Measurements from ENCODE around the gene COIL.
"Not testable (repeated sequence)": the region's sequence is repeated elsewhere in the genome, so short reads cannot be mapped to it uniquely, and the experiment has no call there.

COIL gene

DNA sequence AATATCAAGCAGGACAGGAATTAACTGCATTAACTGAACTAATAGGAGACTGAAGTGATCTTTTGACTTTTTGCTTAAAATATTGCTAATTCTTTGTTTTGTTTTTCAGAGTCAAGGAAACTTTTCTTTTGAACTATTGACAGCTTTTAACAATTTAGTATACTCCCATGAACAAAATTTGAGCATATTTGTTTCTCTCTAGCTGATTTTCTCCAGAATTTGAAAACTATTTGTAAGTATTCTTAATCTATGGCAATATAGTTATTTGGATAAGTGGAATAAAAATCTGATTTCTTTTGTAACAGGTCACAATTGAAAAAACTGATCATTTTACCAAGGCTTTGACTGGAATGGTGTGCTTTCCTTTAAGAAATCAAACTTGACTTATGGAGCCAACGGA is 10.1 kb upstream of the COIL start:
- H3K4me3 ChIP-seq (ENCODE audit: low read depth, low read length), result no peak overlapping the region
- TF ChIP-seq, protein P1, sequence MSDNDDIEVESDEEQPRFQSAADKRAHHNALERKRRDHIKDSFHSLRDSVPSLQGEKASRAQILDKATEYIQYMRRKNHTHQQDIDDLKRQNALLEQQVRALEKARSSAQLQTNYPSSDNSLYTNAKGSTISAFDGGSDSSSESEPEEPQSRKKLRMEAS (IDR thresholded peaks at IDR 0.05; ENCODE audit: low read depth, low read length), result no peak
- TF ChIP-seq POLR2A (IDR thresholded peaks at IDR 0.05; ENCODE audit: extremely low read depth, insufficient read length) (no peak), MYC (IDR thresholded peaks at IDR 0.05; ENCODE audit: low read depth, low read length) (no peak)
- TF ChIP-seq, protein P2, sequence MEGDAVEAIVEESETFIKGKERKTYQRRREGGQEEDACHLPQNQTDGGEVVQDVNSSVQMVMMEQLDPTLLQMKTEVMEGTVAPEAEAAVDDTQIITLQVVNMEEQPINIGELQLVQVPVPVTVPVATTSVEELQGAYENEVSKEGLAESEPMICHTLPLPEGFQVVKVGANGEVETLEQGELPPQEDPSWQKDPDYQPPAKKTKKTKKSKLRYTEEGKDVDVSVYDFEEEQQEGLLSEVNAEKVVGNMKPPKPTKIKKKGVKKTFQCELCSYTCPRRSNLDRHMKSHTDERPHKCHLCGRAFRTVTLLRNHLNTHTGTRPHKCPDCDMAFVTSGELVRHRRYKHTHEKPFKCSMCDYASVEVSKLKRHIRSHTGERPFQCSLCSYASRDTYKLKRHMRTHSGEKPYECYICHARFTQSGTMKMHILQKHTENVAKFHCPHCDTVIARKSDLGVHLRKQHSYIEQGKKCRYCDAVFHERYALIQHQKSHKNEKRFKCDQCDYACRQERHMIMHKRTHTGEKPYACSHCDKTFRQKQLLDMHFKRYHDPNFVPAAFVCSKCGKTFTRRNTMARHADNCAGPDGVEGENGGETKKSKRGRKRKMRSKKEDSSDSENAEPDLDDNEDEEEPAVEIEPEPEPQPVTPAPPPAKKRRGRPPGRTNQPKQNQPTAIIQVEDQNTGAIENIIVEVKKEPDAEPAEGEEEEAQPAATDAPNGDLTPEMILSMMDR (IDR thresholded peaks at IDR 0.05; ENCODE audit: low read depth, low read length), result no peak
- DNase-seq (ENCODE audit: low read depth), result no peak

DNA sequence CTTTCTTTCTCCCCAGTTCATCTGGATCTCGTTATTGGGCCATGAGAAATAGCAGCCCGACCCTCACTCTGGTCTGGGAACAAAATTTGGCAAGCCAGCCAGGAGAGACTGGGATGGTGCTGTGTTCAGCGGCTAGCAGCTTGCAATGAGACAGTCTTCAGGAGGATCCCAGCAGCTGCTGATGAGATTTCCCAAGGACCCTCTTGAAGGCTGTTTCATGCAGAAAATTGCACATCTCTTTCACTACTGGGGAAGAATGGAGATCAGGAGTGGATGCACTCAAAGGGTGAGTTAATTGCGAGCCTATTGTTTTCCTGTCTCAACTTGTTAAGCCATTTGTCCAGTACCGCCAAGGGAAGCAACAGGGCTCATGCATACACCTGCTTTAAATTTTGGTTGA is 5.5 kb upstream of the COIL start:
- H3K4me3 ChIP-seq (ENCODE audit: low read depth, low read length), result no peak overlapping the region
- TF ChIP-seq, protein P1 (IDR thresholded peaks at IDR 0.05; ENCODE audit: low read depth, low read length), result no peak
- TF ChIP-seq MYC (IDR thresholded peaks at IDR 0.05; ENCODE audit: low read depth, low read length), result no peak
- TF ChIP-seq POLR2A (IDR thresholded peaks at IDR 0.05; ENCODE audit: extremely low read depth, insufficient read length), result no peak
- TF ChIP-seq, protein P2 (IDR thresholded peaks at IDR 0.05; ENCODE audit: low read depth, low read length), result no peak
- no peak for DNase-seq (ENCODE audit: low read depth)

DNA sequence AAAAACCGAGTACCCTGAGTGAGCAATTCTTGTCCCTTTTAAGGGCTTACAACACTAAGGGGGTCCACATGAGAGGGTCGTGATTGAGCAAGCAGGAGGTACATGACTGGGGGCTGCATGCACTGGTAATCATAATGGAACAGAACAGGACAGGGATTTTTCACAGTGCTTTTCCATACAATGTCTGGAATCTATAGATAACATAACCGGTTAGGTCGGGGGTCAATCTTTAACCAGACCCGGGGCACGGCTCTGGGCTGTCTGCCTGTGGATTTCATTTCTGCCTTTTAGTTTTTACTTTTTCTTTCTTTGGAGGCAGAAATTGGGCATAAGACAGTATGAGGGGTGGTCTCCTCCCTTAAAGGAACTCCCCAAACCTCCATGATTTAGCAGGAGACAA is 4.8 kb upstream of the COIL start:
- not testable (repeated sequence) for H3K4me3 ChIP-seq (ENCODE audit: low read depth, low read length); DNase-seq (ENCODE audit: low read depth)

DNA sequence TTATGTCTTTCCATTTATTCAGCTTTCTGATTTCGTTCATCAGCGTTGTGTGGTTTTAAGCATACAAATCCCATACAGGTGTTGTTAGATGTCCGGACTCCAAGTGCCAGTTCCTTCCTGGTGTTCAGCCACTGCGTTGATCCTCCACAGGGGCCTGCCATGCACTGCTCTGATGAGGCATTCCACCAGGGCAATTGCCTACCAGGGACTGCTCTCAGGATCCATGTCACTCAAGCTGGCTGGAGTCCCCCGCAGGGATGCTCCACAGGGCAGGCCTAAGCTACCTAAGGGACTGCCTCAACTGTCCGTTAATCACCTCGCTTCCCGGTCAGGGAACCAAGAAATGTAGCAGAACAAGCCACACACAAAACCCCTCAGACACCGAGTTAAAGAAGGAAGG is 4.4 kb upstream of the COIL start:
- not testable (repeated sequence) for DNase-seq (ENCODE audit: low read depth); H3K4me3 ChIP-seq (ENCODE audit: low read depth, low read length)

DNA sequence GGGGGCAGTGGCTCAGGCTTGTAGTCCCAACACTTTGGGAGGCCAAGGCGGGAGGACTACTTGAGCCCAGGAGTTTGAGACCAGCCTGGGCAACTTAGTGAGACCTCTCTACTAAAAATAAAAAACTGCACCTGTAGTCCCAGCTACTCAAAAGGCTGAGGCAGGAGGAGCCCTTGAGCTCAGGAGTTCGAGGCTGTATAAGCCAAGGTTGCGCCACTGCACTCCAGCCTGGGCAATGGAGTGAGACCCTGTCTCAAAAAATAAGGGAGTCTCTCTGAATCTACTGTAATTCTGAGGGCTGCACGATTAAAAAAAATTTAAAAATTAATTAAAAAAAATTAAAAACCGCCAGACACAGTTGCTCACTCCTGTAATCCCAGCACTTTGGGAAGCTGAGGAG is 3.9 kb downstream of the COIL start:
- TF ChIP-seq POLR2A (IDR thresholded peaks at IDR 0.05; ENCODE audit: extremely low read depth, insufficient read length), result no peak
- TF ChIP-seq, protein P1 (IDR thresholded peaks at IDR 0.05; ENCODE audit: low read depth, low read length), result no peak
- TF ChIP-seq, protein P2 (IDR thresholded peaks at IDR 0.05; ENCODE audit: low read depth, low read length), result no peak
- TF ChIP-seq MYC (IDR thresholded peaks at IDR 0.05; ENCODE audit: low read depth, low read length), result no peak
- DNase-seq (ENCODE audit: low read depth), result no peak
- no peak overlapping the region for H3K4me3 ChIP-seq (ENCODE audit: low read depth, low read length)

DNA sequence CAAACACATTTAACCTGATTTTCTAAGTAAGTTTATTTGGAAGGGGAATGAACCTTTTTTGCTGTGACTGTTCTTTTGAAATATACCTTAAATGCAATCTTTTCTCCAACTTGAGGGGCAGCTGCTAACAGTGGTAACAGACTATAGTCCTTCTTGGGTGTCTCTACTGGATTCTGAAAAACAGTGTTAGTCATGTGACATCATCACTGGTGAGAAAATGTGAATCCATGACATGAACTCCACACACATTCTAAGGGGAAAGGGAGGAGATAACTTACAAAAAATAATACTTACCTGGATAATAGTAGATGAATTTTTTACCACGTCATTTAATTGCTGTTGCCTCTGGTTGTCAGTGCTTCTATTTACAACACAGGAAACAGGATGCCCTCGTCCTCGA is 11.3 kb downstream of the COIL start:
- no peak for DNase-seq (ENCODE audit: low read depth)
- TF ChIP-seq, protein P1 (IDR thresholded peaks at IDR 0.05; ENCODE audit: low read depth, low read length), result no peak
- TF ChIP-seq, protein P2 (IDR thresholded peaks at IDR 0.05; ENCODE audit: low read depth, low read length), result no peak
- TF ChIP-seq POLR2A (IDR thresholded peaks at IDR 0.05; ENCODE audit: extremely low read depth, insufficient read length) (no peak), MYC (IDR thresholded peaks at IDR 0.05; ENCODE audit: low read depth, low read length) (no peak)
- no peak overlapping the region for H3K4me3 ChIP-seq (ENCODE audit: low read depth, low read length)

DNA sequence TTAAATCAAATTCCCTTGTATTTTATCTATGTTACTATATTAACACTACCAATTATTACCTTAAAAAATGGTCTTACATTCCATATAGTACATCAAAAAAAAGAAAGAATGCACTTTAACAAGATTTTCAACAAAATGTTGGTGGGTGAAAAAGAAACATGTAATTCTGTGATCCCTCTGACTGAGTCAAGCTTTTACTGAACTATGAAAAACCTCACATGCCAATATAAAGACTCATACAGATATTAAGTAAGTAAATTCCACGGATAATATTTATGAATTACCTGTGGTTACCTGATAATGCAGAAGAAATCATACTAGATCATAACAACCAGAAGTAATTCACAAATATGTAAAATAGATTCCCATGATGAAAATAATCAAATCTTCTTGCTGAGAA is 12.4 kb downstream of the COIL start:
- no peak overlapping the region for H3K4me3 ChIP-seq (ENCODE audit: low read depth, low read length)
- DNase-seq (ENCODE audit: low read depth), result no peak
- TF ChIP-seq POLR2A (IDR thresholded peaks at IDR 0.05; ENCODE audit: extremely low read depth, insufficient read length) (no peak), MYC (IDR thresholded peaks at IDR 0.05; ENCODE audit: low read depth, low read length) (no peak)
- TF ChIP-seq, protein P1 (IDR thresholded peaks at IDR 0.05; ENCODE audit: low read depth, low read length), result no peak
- TF ChIP-seq, protein P2 (IDR thresholded peaks at IDR 0.05; ENCODE audit: low read depth, low read length), result no peak

Data from NB4 (cell line).